Mucosa of descending colon (tissue), 3 donors: ENCODE results near the gene SDCCAG8. TPM values are rescaled to one million over a fixed set of nuclear protein-coding genes. Genes with fewer than 3 reads are reported as not detected.

Experiments
- ATAC-seq: fragments of 200-7000 bp; cut with Tn5 transposase; one replicate; pipeline ENCODE4 v1.9.1; 2020; ENCODE audit warnings: mild to moderate bottlenecking, moderate library complexity
- DNase-seq, 3 donors: peaks; one replicate each; pipeline ENCODE4 v3.0.0-alpha.2; 2020
- H3K36me3 ChIP-seq: fragments of 200-600 bp; one replicate; pipeline ENCODE4 v1.8.0; 2021; ENCODE audit warnings: low read depth, mild to moderate bottlenecking
- H3K4me1 ChIP-seq: fragments of 200-600 bp; one replicate; pipeline ENCODE4 v1.8.0; 2021; ENCODE audit warnings: low read depth, mild to moderate bottlenecking
- H3K4me3 ChIP-seq: fragments of 200-600 bp; one replicate; pipeline ENCODE4 v1.8.0; 2021; ENCODE audit warnings: mild to moderate bottlenecking
- H3K9me3 ChIP-seq: fragments of 200-600 bp; one replicate; pipeline ENCODE4 v1.8.0; 2021; ENCODE audit warnings: mild to moderate bottlenecking
- CTCF ChIP-seq: fragments of 200-600 bp; IDR thresholded peaks from one replicate; pipeline ENCODE4 v1.8.0; 2022; ENCODE audit warnings: antibody characterized with exemption, mild to moderate bottlenecking
- intact Hi-C, 2 donors: fragments of 100-400 bp; cut with DNase I in 1 of 2; cut with micrococcal nuclease in 1 of 2; formaldehyde crosslinking; loops; one replicate each; pipeline versions ENCODE4 v1.11.0 to v1.11.1; 2022; cut with DNase I, micrococcal nuclease
- total RNA-seq, 3 donors: library from RNA; stranded (reverse); fragmentation: NEBNext Ultra II Directional in 2 of 3; extraction: Animal tissue kit (Norgen Biotek cat#: 25700) in 2 of 3; gene quantifications; one replicate each; pipeline versions ENCODE4 v1.2.1 to v1.2.4, GENCODE V29; 2021 to 2023
- donor health status: DM: no; HTN: no; CAD: no; lungs with moderate emphysema.
- donor health status: DM: no; HTN: no; CAD: no.
- donor health status: DM: no; HTN: yes; CAD: no.

Gene SDCCAG8
- total RNA-seq, 3 donors from 2014 or later: 22.1 to 37.5 (median 34.1) TPM

DNA sequence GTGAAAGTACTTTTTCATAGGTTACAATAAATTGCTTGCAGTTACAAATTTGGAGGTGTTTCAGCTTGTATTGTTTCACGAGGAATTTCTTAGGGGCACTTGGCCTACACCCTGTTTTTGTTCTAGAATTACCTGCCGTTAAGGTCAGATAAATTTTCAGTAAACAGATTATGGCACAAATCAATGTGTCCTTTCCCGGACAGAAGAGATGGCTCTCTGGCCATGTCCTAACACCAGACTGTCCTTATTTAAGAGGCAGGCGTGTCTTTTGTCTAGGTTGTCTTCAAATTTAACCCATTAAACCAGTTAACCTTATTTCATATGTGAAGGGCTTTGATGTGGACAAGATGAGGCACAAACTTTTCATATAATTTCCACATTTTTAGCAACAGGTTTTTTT lies 243.4 kb downstream of the SDCCAG8 start:
- Histone ChIP-seq H3K9me3 (no peaks in the 10 kb centered on the region), H3K4me1 (no peaks in the 10 kb centered on the region), H3K36me3 (no peaks in the 10 kb centered on the region), H3K4me3 (no peak overlapping the region)
- TF ChIP-seq CTCF: no peak
- DNase-seq (no peak), ATAC-seq (no peak)
- intact Hi-C loops: no loop called here

- intact Hi-C loops: no loop called here
- Histone ChIP-seq H3K4me1 (no peaks in the 10 kb centered on the region), H3K4me3 (no peak overlapping the region), H3K36me3 (no peaks in the 10 kb centered on the region), H3K9me3 (no peaks in the 10 kb centered on the region)
- DNase-seq (no peak), ATAC-seq (no peak)
- TF ChIP-seq CTCF: no peak
Measured at GRCh38 chr1:243499711-243500110, 243.9 kb downstream of the SDCCAG8 start.

GRCh38 chr1:243500512-243500911 lies 244.7 kb downstream of the SDCCAG8 start:
- no peak for TF ChIP-seq CTCF
- Histone ChIP-seq H3K9me3 (no peaks in the 10 kb centered on the region), H3K36me3 (no peaks in the 10 kb centered on the region), H3K4me1 (no peaks in the 10 kb centered on the region), H3K4me3 (no peak overlapping the region)
- intact Hi-C loops: no loop called here
- ATAC-seq (no peak), DNase-seq (no peak)

DNA sequence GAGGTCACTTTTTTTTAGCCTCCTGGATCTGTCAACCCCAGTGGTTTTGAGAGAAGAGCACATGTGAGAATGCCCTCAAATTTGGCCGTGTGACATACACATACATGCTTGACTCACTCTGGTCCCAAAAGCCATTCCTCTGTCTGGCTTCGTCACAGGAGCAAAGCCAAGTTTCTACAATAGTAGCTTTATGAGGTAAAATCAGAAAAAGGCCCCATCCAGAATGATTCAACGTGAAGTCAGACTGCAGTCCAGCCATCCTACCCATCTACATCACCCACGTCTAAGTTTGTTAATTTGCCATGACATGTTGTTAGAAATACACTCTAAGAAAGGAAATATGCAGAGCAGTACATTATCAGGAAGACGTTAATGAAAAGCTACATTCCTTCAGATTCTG lies 245.2 kb downstream of the SDCCAG8 start:
- no peaks in the 10 kb centered on the region for H3K9me3 ChIP-seq
- H3K36me3 ChIP-seq: no peaks in the 10 kb centered on the region
- H3K4me3 ChIP-seq: no peak overlapping the region
- ATAC-seq: no peak
- no peak for TF ChIP-seq CTCF
- no peak for DNase-seq
- intact Hi-C loops: no loop called here
- H3K4me1 ChIP-seq: no peaks in the 10 kb centered on the region

GRCh38 chr1:243503155-243503554 lies 247.3 kb downstream of the SDCCAG8 start:
- DNase-seq: no peak
- intact Hi-C loops: no loop called here
- no peaks in the 10 kb centered on the region for H3K9me3 ChIP-seq

More at GRCh38 chr1:243503155-243503554, 247.3 kb downstream of the SDCCAG8 start:
- Histone ChIP-seq H3K36me3 (no peaks in the 10 kb centered on the region), H3K4me1 (no peaks in the 10 kb centered on the region), H3K4me3 (no peak overlapping the region)
- no peak for ATAC-seq
- no peak for TF ChIP-seq CTCF
